Brain microvascular endothelial cell (primary cell): Measurements from ENCODE around the gene ZNF670.

ENCODE experiments used
- DNase-seq: peaks from one replicate; pipeline ENCODE4 v3.0.0-alpha.2; 2020
- H3K27ac ChIP-seq: fragments of 250-450 bp; sonication (Bioruptor Pico); 2 replicates; pipeline ENCODE4 v1.5.1; 2020; ENCODE audit warnings: mild to moderate bottlenecking, moderate library complexity
- H3K27me3 ChIP-seq: fragments of 250-450 bp; sonication (Bioruptor Pico); replicated peaks from 2 replicates; pipeline ENCODE4 v1.5.1; 2020; ENCODE audit warnings: mild to moderate bottlenecking
- H3K36me3 ChIP-seq: fragments of 250-450 bp; sonication (Bioruptor Pico); replicated peaks from 2 replicates; pipeline ENCODE4 v1.5.1; 2020; ENCODE audit warnings: mild to moderate bottlenecking
- H3K4me3 ChIP-seq: 2 replicates; pipeline ENCODE4 v1.5.1; 2011; ENCODE audit warnings: low read depth, mild to moderate bottlenecking, control low read depth, low read length, moderate library complexity
- in situ Hi-C: cut with HindIII; loops from 2 replicates; pipeline ENCODE4 v1.10.0; 2017; ENCODE audit warnings: low sequenced_read_pairs, low pct_ligation_motif_present
- TF ChIP-seq, protein P1 (sequence below): IDR thresholded peaks from 2 replicates; pipeline ENCODE4 v1.5.1; 2011; ENCODE audit warnings: low read depth, mild to moderate bottlenecking, moderate library complexity, low read length, control low read depth, inconsistent platforms; ENCODE audit errors: missing control alignments

The ZNF670 gene

DNA sequence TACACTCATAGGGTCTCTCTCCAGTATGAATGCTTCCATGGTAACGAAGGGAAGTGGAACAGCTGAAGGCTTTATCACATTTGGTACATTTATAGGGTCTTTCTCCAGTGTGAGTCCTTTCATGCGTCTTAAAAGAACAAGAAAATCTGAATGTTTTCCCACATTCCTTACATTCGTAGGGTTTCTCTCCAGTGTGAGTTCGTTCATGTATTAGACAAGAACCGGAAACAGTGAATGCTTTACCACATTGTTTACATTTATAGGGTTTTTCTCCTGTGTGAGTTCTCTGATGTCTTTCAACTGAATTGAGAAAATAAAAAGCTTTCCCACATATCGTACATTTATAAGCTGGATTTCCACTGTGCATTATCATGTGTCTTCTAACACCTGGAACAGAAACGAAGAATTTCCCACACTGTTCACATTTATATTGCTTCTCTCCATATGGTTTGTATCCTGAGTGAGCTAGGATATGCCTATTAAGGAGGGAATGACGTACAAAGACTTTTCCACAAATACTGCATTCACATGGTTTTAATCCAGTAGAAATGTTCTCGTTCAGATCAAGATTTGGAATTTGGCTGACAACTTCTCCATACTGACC lies 22.2 kb upstream of the ZNF670 start:
- DNase-seq = no peak
- H3K27ac ChIP-seq = no peak overlapping the region
- no peak overlapping the region for H3K4me3 ChIP-seq
- TF ChIP-seq, protein P1, sequence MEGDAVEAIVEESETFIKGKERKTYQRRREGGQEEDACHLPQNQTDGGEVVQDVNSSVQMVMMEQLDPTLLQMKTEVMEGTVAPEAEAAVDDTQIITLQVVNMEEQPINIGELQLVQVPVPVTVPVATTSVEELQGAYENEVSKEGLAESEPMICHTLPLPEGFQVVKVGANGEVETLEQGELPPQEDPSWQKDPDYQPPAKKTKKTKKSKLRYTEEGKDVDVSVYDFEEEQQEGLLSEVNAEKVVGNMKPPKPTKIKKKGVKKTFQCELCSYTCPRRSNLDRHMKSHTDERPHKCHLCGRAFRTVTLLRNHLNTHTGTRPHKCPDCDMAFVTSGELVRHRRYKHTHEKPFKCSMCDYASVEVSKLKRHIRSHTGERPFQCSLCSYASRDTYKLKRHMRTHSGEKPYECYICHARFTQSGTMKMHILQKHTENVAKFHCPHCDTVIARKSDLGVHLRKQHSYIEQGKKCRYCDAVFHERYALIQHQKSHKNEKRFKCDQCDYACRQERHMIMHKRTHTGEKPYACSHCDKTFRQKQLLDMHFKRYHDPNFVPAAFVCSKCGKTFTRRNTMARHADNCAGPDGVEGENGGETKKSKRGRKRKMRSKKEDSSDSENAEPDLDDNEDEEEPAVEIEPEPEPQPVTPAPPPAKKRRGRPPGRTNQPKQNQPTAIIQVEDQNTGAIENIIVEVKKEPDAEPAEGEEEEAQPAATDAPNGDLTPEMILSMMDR = no peak
- in situ Hi-C loops = no loop called here
- no peaks in the 10 kb centered on the region for H3K27me3 ChIP-seq
- peaks cover 42% of the 10 kb centered on the region for H3K36me3 ChIP-seq

DNA sequence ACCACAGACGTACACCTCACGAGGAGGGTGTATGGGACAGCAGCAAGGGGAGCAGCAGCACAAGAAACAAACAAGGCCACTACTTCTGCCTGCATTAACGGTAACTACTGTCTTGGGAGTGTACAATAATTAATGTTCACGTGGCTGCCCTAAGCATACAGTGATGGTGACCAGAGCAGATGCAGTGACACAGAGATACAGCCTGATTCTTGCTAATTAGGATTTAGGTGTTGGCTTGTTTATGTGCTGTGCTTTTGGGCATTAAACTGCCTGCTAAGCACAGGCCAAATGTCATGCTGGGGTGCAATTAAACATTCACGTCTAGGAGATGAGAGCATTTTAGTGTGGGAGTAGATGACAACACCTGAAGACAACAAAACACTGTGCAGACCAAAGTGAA lies 18.3 kb upstream of the ZNF670 start:
- H3K27ac ChIP-seq = no peak overlapping the region
- H3K27me3 ChIP-seq = no peaks in the 10 kb centered on the region
- DNase-seq = no peak
- H3K4me3 ChIP-seq = no peak overlapping the region
- in situ Hi-C loops = no loop called here
- TF ChIP-seq, protein P1 = no peak
- H3K36me3 ChIP-seq = peaks cover 40% of the 10 kb centered on the region

DNA sequence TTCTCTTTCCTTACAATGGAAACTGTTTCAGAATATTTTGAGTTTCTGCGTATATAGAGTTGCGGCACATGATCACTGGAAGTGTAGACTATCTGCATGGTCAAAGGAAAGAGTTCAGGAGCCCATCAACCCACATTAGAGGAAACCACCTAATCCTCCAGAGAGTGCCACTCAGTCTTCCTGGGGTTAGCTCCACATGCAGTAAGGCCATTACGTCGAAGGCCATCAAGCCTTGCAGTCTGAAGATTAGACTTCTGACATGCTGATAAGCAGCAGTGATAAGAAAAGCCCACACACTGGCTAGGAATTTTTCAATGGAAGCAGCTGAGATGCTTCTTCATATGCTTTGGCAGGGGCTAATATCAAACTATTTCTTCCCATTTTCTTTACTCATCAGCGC lies 17.9 kb upstream of the ZNF670 start:
- H3K27ac ChIP-seq = no peak overlapping the region
- in situ Hi-C loops = no loop called here
- no peaks in the 10 kb centered on the region for H3K27me3 ChIP-seq
- TF ChIP-seq, protein P1 = no peak
- no peak for DNase-seq
- H3K4me3 ChIP-seq = no peak overlapping the region
- peaks cover 36% of the 10 kb centered on the region for H3K36me3 ChIP-seq

GRCh38 chr1:247096112-247096511 lies 17.5 kb upstream of the ZNF670 start:
- Histone ChIP-seq H3K27me3 (no peaks in the 10 kb centered on the region), H3K36me3 (peaks cover 32% of the 10 kb centered on the region), H3K27ac (no peak overlapping the region), H3K4me3 (no peak overlapping the region)
- TF ChIP-seq, protein P1 = no peak
- DNase-seq = no peak
- in situ Hi-C loops = no loop called here

GRCh38 chr1:247090455-247090854 lies 11.8 kb upstream of the ZNF670 start:
- TF ChIP-seq, protein P1 = no peak
- H3K4me3 ChIP-seq = no peak overlapping the region
- H3K27me3 ChIP-seq = no peaks in the 10 kb centered on the region
- no peak for DNase-seq
- H3K36me3 ChIP-seq = no peaks in the 10 kb centered on the region
- no peak overlapping the region for H3K27ac ChIP-seq
- in situ Hi-C loops = no loop called here
